ENCODE results near the gene C4orf33.
"Not testable (repeated sequence)": the region's sequence is repeated elsewhere in the genome, so short reads cannot be mapped to it uniquely, and the experiment has no call there.

C4orf33 gene

DNA sequence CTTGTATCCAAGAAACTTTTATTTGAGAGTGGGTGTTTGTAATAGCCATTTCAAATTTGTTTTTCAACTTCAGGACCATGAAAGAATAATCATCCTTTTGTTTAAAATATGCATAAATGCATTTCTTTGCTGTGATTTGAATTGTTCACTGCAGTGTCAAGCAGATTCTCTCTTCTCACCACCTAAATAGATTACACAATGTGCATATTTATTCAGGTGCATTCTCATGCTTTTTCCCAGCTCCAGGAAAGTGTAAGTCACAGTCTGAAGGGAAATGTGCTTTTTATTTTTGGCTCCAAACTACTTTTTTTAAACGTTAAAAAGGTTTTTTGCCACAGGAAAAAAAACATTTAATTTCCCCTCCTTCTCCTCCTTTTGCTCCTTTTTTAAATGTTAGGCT lies 17.5 kb downstream of the C4orf33 start:
- no peak for FAIRE-seq
- TF ChIP-seq SPI1 (IDR thresholded peaks at IDR 0.05; ENCODE audit: low read depth, low read length) (no peak), PAX5 (IDR thresholded peaks at IDR 0.05; ENCODE audit: insufficient read depth, low read length, severe bottlenecking) (no peak), POLR2A (IDR thresholded peaks at IDR 0.05; ENCODE audit: low read depth, low read length) (no peak), POLR2AphosphoS5 (IDR thresholded peaks at IDR 0.05; ENCODE audit: low read depth, low read length) (no peak), POU2F2 (IDR thresholded peaks at IDR 0.05; ENCODE audit: low read depth, low read length) (no peak)
- no peak for DNase-seq (ENCODE audit: insufficient read length, low spot score)

DNA sequence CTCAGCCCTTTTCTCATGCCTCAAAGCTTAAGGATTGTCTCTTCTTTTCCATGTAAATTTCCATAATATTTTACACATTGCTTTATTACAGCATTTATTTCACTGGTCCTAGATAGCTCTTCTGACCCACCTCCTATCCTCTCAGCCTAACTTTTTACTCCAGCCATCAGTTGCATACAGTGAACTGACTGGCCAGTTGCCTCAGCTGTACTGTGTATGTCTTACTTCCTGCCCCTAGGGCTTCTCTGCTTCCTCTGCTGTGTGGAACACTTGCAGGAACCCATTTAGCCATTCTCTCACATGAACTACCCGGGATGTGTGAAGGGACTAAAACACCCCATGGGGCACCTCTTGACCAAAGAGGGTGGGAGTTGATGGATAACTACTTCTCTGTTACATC lies 18.0 kb downstream of the C4orf33 start:
- TF ChIP-seq SPI1 (IDR thresholded peaks at IDR 0.05; ENCODE audit: low read depth, low read length) (no peak), TAF1 (IDR thresholded peaks at IDR 0.05; ENCODE audit: low read depth, low read length) (no peak), POU2F2 (IDR thresholded peaks at IDR 0.05; ENCODE audit: low read depth, low read length) (no peak), POLR2A (IDR thresholded peaks at IDR 0.05; ENCODE audit: low read depth, low read length) (no peak), PAX5 (IDR thresholded peaks at IDR 0.05; ENCODE audit: insufficient read depth, low read length, severe bottlenecking) (no peak), POLR2AphosphoS5 (IDR thresholded peaks at IDR 0.05; ENCODE audit: low read depth, low read length) (no peak)
- DNase-seq (ENCODE audit: insufficient read length, low spot score) (no peak), FAIRE-seq (no peak)

DNA sequence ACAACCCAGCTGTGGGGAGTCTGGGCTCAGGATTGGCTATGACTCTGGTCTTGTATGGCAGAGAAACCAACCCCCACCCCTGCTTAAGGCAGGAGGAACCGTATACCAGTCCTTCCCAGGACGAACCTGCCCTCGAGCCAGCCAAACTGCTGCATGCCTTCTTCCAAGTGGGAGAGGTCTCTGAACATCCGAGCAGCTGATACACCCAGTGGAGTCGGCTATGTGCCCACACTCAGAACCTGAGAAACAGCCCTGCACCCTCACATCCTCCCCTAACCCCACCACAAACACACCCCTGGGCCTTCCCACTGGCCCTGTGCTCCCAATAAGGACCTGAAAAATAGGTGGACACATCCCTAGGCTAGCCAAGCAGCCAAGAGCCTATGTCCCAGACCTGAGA lies 21.8 kb downstream of the C4orf33 start:
- no peak for TF ChIP-seq SPI1 (IDR thresholded peaks at IDR 0.05; ENCODE audit: low read depth, low read length)
- no peak for TF ChIP-seq POLR2AphosphoS5 (IDR thresholded peaks at IDR 0.05; ENCODE audit: low read depth, low read length)
- no peak for TF ChIP-seq POU2F2 (IDR thresholded peaks at IDR 0.05; ENCODE audit: low read depth, low read length)
- no peak for TF ChIP-seq POLR2A (IDR thresholded peaks at IDR 0.05; ENCODE audit: low read depth, low read length)
- TF ChIP-seq PAX5 (IDR thresholded peaks at IDR 0.05; ENCODE audit: insufficient read depth, low read length, severe bottlenecking) = no peak
- TF ChIP-seq TAF1 (IDR thresholded peaks at IDR 0.05; ENCODE audit: low read depth, low read length) = no peak
- FAIRE-seq = no peak

GRCh38 chr4:129126614-129127013 lies 30.7 kb downstream of the C4orf33 start:
- not testable (repeated sequence) for FAIRE-seq; DNase-seq (ENCODE audit: insufficient read length, low spot score)

More for the DNA sequence above, 21.8 kb downstream of the C4orf33 start:
- no peak for DNase-seq (ENCODE audit: insufficient read length, low spot score)

GRCh38 chr4:129129143-129129542 lies 33.2 kb downstream of the C4orf33 start:
- DNase-seq (ENCODE audit: insufficient read length, low spot score) = no peak
- no peak for FAIRE-seq
- TF ChIP-seq POLR2AphosphoS5 (IDR thresholded peaks at IDR 0.05; ENCODE audit: low read depth, low read length) (no peak), POU2F2 (IDR thresholded peaks at IDR 0.05; ENCODE audit: low read depth, low read length) (no peak), POLR2A (IDR thresholded peaks at IDR 0.05; ENCODE audit: low read depth, low read length) (no peak), SPI1 (IDR thresholded peaks at IDR 0.05; ENCODE audit: low read depth, low read length) (no peak), PAX5 (IDR thresholded peaks at IDR 0.05; ENCODE audit: insufficient read depth, low read length, severe bottlenecking) (no peak), TAF1 (IDR thresholded peaks at IDR 0.05; ENCODE audit: low read depth, low read length) (no peak)

GRCh38 chr4:129131343-129131742 lies 35.4 kb downstream of the C4orf33 start:
- FAIRE-seq = no peak
- TF ChIP-seq POLR2AphosphoS5 (IDR thresholded peaks at IDR 0.05; ENCODE audit: low read depth, low read length) = no peak
- no peak for TF ChIP-seq POU2F2 (IDR thresholded peaks at IDR 0.05; ENCODE audit: low read depth, low read length)
- TF ChIP-seq PAX5 (IDR thresholded peaks at IDR 0.05; ENCODE audit: insufficient read depth, low read length, severe bottlenecking) = no peak
- no peak for TF ChIP-seq POLR2A (IDR thresholded peaks at IDR 0.05; ENCODE audit: low read depth, low read length)
- TF ChIP-seq TAF1 (IDR thresholded peaks at IDR 0.05; ENCODE audit: low read depth, low read length) = no peak
- no peak for TF ChIP-seq SPI1 (IDR thresholded peaks at IDR 0.05; ENCODE audit: low read depth, low read length)
- no peak for DNase-seq (ENCODE audit: insufficient read length, low spot score)

DNA sequence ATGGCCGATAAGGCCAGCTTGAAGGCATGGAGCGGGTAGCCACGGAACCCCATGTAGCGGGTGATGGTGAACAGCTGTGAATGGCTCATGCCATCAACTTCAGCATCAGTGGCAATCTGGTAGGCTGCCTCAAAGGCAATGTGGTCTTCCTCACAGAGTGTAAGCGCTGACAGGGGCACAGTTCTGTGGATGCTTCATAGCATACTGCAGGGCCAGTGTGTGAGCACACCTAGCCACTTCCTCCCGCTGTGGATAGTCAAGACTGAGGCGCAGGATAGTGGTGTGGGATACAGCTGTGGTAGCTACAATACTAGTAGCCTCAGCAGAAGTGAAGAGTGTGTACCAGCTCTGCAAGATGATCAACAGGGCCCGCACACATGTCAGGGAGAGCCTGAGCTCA lies 40.5 kb downstream of the C4orf33 start:
- DNase-seq (ENCODE audit: insufficient read length, low spot score) (no peak), FAIRE-seq (no peak)
- TF ChIP-seq PAX5 (IDR thresholded peaks at IDR 0.05; ENCODE audit: insufficient read depth, low read length, severe bottlenecking) (no peak), POLR2A (IDR thresholded peaks at IDR 0.05; ENCODE audit: low read depth, low read length) (no peak), SPI1 (IDR thresholded peaks at IDR 0.05; ENCODE audit: low read depth, low read length) (no peak), TAF1 (IDR thresholded peaks at IDR 0.05; ENCODE audit: low read depth, low read length) (no peak), POU2F2 (IDR thresholded peaks at IDR 0.05; ENCODE audit: low read depth, low read length) (no peak), POLR2AphosphoS5 (IDR thresholded peaks at IDR 0.05; ENCODE audit: low read depth, low read length) (no peak)

DNA sequence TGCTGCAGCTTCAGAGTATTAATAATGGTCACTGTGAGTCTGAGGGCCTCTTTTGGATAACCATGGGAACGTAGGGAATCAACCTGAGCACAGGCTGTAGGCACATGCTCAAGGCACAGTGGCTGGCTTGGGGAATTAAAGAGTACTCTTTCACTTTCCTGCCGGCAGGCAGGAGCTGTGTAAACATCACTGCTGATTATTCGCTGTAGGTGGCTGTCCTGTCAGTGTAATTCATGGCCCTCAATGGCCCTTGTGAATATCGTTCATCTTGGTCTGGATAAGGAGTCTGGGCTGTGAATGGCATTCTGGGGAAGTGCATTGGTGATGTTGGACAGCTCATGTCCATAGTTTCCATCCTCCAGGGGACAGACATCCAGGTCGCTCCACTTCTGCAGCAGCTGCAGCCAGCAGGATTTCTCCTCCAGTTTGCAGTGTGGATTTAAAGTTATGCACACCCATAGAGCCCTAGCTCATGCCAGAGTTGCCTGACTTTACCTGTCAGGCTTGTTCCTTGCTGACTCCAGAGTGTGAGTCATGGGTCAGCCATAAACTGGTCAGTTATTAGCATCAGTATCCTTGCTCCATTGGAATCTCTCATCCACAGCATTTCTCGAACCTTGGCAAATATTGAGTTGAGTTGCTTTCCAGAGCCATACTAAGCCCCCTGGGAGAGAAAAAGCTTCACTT lies 43.0 kb downstream of the C4orf33 start:
- no peak for FAIRE-seq
- TF ChIP-seq POLR2A (IDR thresholded peaks at IDR 0.05; ENCODE audit: low read depth, low read length) (no peak), PAX5 (IDR thresholded peaks at IDR 0.05; ENCODE audit: insufficient read depth, low read length, severe bottlenecking) (no peak), POU2F2 (IDR thresholded peaks at IDR 0.05; ENCODE audit: low read depth, low read length) (no peak), TAF1 (IDR thresholded peaks at IDR 0.05; ENCODE audit: low read depth, low read length) (no peak), SPI1 (IDR thresholded peaks at IDR 0.05; ENCODE audit: low read depth, low read length) (no peak), POLR2AphosphoS5 (IDR thresholded peaks at IDR 0.05; ENCODE audit: low read depth, low read length) (no peak)
- no peak for DNase-seq (ENCODE audit: insufficient read length, low spot score)

DNA sequence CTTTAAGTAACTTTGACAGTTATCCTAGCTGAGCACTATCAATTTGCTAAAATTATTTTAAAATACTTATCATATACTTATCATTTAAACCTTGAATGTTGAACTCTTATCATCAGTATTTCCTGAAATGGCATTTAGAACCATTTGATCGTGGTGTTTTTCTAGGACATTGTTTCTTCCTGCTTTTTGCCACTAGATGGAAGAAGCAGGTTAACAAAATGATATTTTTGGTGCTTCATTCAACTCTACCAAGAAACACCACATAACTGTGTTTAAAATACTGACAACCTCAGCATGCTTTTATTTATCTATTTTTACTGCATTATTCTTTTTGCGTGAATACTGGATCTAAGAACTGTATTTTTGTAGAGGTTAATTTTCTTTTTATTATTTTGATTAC lies 44.6 kb downstream of the C4orf33 start:
- TF ChIP-seq POLR2AphosphoS5 (IDR thresholded peaks at IDR 0.05; ENCODE audit: low read depth, low read length) (no peak), SPI1 (IDR thresholded peaks at IDR 0.05; ENCODE audit: low read depth, low read length) (no peak), PAX5 (IDR thresholded peaks at IDR 0.05; ENCODE audit: insufficient read depth, low read length, severe bottlenecking) (no peak), TAF1 (IDR thresholded peaks at IDR 0.05; ENCODE audit: low read depth, low read length) (no peak), POU2F2 (IDR thresholded peaks at IDR 0.05; ENCODE audit: low read depth, low read length) (no peak), POLR2A (IDR thresholded peaks at IDR 0.05; ENCODE audit: low read depth, low read length) (no peak)
- no peak for DNase-seq (ENCODE audit: insufficient read length, low spot score)
- FAIRE-seq = no peak

DNA sequence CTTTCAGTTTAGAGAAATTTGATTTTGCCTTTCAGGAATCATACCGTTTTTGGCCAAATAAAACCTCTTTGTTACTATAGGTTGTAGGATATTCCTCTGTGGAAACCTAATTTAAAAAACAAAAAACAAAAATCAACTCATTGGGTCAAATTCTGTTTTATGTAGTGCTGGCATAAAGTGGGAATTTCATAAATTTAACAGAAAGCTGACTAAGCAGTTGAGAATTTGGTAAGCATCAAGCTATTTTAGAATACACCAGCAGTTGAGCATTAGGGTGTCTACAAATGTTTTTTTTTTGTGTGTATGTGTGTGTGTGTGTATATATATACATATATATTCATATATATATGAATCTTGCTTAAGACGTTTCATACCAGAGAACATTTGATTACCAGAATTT lies 47.4 kb downstream of the C4orf33 start:
- DNase-seq (ENCODE audit: insufficient read length, low spot score) = no peak
- FAIRE-seq = no peak
- TF ChIP-seq POU2F2 (IDR thresholded peaks at IDR 0.05; ENCODE audit: low read depth, low read length) (no peak), POLR2A (IDR thresholded peaks at IDR 0.05; ENCODE audit: low read depth, low read length) (no peak), SPI1 (IDR thresholded peaks at IDR 0.05; ENCODE audit: low read depth, low read length) (no peak), TAF1 (IDR thresholded peaks at IDR 0.05; ENCODE audit: low read depth, low read length) (no peak), PAX5 (IDR thresholded peaks at IDR 0.05; ENCODE audit: insufficient read depth, low read length, severe bottlenecking) (no peak), POLR2AphosphoS5 (IDR thresholded peaks at IDR 0.05; ENCODE audit: low read depth, low read length) (no peak)

Data from GM12891 (cell line).